ENCODE data around the gene MGAT5. TPM values are rescaled to one million over a fixed set of nuclear protein-coding genes. Genes with fewer than 3 reads are reported as not detected.

The MGAT5 gene
- total RNA-seq, 1 experiment from 2014 or later, result 34.0 TPM

DNA sequence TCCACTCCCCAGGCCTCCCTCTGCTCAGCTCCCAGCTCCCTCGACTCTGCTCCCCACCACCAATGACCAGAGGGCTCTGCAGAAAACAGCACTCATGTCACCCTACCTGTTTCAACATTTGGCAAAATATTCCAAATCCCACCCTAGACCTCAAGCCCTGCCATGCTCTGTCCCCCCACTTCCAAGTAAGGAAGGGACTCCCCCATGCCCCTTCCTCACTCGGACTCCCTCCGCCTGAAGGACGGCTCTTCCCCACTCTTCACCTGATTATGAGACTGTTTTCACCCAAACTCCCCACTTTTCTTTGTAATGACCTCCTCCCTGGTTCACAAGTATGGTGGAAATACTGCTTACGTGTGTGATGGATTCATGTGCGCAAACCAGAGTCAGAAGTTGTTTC is 208.4 kb downstream of the MGAT5 start:
- Histone ChIP-seq H4K20me1 (ENCODE audit: insufficient read depth) (no peaks in the 10 kb centered on the region), H3K4me1 (ENCODE audit: control insufficient read depth in 1 of 2, insufficient read depth in 2 of 2, low read length in 2 of 2) (no peaks in the 10 kb centered on the region), H3K27ac (ENCODE audit: low read depth, low read length) (no peak overlapping the region), H3K27me3 (ENCODE audit: insufficient read depth, low read length) (no peaks in the 10 kb centered on the region), H3K9ac (ENCODE audit: low read length) (no peak overlapping the region), H3K79me2 (ENCODE audit: insufficient read depth, low read length) (no peaks in the 10 kb centered on the region), H3K36me3 (ENCODE audit: control insufficient read depth in 1 of 2, insufficient read depth in 2 of 2, low read length in 2 of 2) (no peaks in the 10 kb centered on the region), H2AFZ (ENCODE audit: low read depth, low read length, poor library complexity, severe bottlenecking) (no peak overlapping the region), H3K4me3 (replicated peaks in 1 of 2; ENCODE audit: low read depth in 1 of 2, low read length in 2 of 2) (no peak overlapping the region), H3K9me3 (ENCODE audit: control insufficient read depth in 1 of 2, insufficient read depth in 1 of 2, low read depth in 1 of 2, low read length in 2 of 2) (no peaks in the 10 kb centered on the region), H3K4me2 (ENCODE audit: low read length) (no peak overlapping the region), H3K9me2 (ENCODE audit: insufficient read depth) (no peaks in the 10 kb centered on the region)
- intact Hi-C loops (cut with micrococcal nuclease), result loop anchor here (10.0 kb wide), 1 partner anchor 313 kb away; no protein-coding TSS in a partner anchor
- ATAC-seq, result no peak
- DNase-seq (ENCODE audit: low read depth, low spot score), result no peak
- RAD21 ChIA-PET (ENCODE audit: low non-redundant PET in 1 of 2, low total read pairs in 2 of 2, uncharacterized antibody in 2 of 2, unreplicated experiment in 2 of 2), result no interaction called here
- TF ChIP-seq YY1 (IDR thresholded peaks at IDR 0.05; ENCODE audit: extremely low read depth, insufficient replicate concordance, low read depth, low read length) (no peak), CEBPB (IDR thresholded peaks at IDR 0.05; ENCODE audit: low read depth) (no peak), EZH2phosphoT487 (IDR thresholded peaks at IDR 0.05; ENCODE audit: borderline replicate concordance) (no peak), EZH2 (IDR thresholded peaks at IDR 0.05) (no peak), ELF1 (IDR thresholded peaks at IDR 0.05; ENCODE audit: borderline replicate concordance, low read depth) (no peak), ZBTB33 (IDR thresholded peaks at IDR 0.05; ENCODE audit: extremely low read depth, insufficient replicate concordance, low read length) (no peak), TCF7L2 (IDR thresholded peaks at IDR 0.05; ENCODE audit: borderline replicate concordance, extremely low read depth, insufficient read depth, insufficient read length) (no peak), POLR2AphosphoS5 (IDR thresholded peaks at IDR 0.05; ENCODE audit: low read depth, low read length) (no peak), SRF (IDR thresholded peaks at IDR 0.05; ENCODE audit: low read depth) (no peak), RAD21 (IDR thresholded peaks at IDR 0.05; ENCODE audit: low read depth) (no peak), ZFX (IDR thresholded peaks at IDR 0.05) (no peak), FOSL1 (IDR thresholded peaks at IDR 0.05; ENCODE audit: low read depth) (no peak), JUND (IDR thresholded peaks at IDR 0.05) (no peak), ZNF274 (IDR thresholded peaks at IDR 0.05; ENCODE audit: low read depth, low read length) (no peak)
- TF ChIP-seq, protein P1, sequence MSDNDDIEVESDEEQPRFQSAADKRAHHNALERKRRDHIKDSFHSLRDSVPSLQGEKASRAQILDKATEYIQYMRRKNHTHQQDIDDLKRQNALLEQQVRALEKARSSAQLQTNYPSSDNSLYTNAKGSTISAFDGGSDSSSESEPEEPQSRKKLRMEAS (IDR thresholded peaks at IDR 0.05), result no peak
- TF ChIP-seq, protein P2, sequence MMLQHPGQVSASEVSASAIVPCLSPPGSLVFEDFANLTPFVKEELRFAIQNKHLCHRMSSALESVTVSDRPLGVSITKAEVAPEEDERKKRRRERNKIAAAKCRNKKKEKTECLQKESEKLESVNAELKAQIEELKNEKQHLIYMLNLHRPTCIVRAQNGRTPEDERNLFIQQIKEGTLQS (IDR thresholded peaks at IDR 0.05), result no peak
- POLR2A ChIA-PET, result no interaction called here
- BruUV-seq (replicated peaks), result no TSS peak
- CTCF ChIA-PET, result no interaction called here

Data from HCT116 (cell line).